ENCODE measurements around the gene CD8B. TPM values are rescaled to one million over a fixed set of nuclear protein-coding genes. Genes with fewer than 3 reads are reported as not detected.

Gene CD8B
- total RNA-seq, 4 donors from 2014 or later: 3.1 TPM; not detected in 3

GRCh38 chr2:86783615-86784339 lies 77.9 kb downstream of the CD8B start:
- H3K4me3 ChIP-seq: no peak overlapping the region
- no peak for DNase-seq (ENCODE audit: low spot score in 2 of 2)
- peaks cover 0 to 12% (median 0%) of the 10 kb centered on the region in 4 donors for H3K4me1 ChIP-seq
- H3K36me3 ChIP-seq: no peaks in the 10 kb centered on the region
- no peaks in the 10 kb centered on the region for H3K9me3 ChIP-seq
- 67 to 76% methylated on average over 8 of the region's 8 CpGs for WGBS, 2 donors
- TF ChIP-seq EP300 (IDR thresholded peaks at IDR 0.05): no peak
- no peak for TF ChIP-seq POLR2A (IDR thresholded peaks at IDR 0.05)
- no peak for TF ChIP-seq CTCF (IDR thresholded peaks at IDR 0.05)
- H3K27ac ChIP-seq: no peak overlapping the region
- H3K27me3 ChIP-seq: peaks cover 0 to 1% of the 10 kb centered on the region in 2 donors

- no peak for TF ChIP-seq EP300 (IDR thresholded peaks at IDR 0.05)
- no peak for TF ChIP-seq CTCF (IDR thresholded peaks at IDR 0.05)
- no peak for TF ChIP-seq POLR2A (IDR thresholded peaks at IDR 0.05)
- WGBS, 2 donors: 85 to 87% methylated on average over 7 of the region's 7 CpGs
- H3K27me3 ChIP-seq: no peaks in the 10 kb centered on the region
- H3K4me1 ChIP-seq: peaks cover 0 to 3% (median 0%) of the 10 kb centered on the region in 4 donors
- no peak for DNase-seq (ENCODE audit: low spot score in 2 of 2)
- H3K4me3 ChIP-seq: no peak overlapping the region
- H3K36me3 ChIP-seq: no peaks in the 10 kb centered on the region
- H3K9me3 ChIP-seq: no peaks in the 10 kb centered on the region
- H3K27ac ChIP-seq: no peak overlapping the region
Observed at GRCh38 chr2:86782748-86783147, 78.9 kb downstream of the CD8B start.

GRCh38 chr2:86781363-86781762 lies 80.3 kb downstream of the CD8B start:
- no peak for DNase-seq (ENCODE audit: low spot score in 2 of 2)
- Histone ChIP-seq H3K4me3 (no peak overlapping the region), H3K27ac (no peak overlapping the region), H3K36me3 (peaks cover 0 to 9% (median 0%) of the 10 kb centered on the region in 3 donors), H3K9me3 (no peaks in the 10 kb centered on the region), H3K4me1 (peaks cover 0 to 2% (median 0%) of the 10 kb centered on the region in 4 donors), H3K27me3 (no peaks in the 10 kb centered on the region)
- 73 to 81% methylated on average over 9 of the region's 9 CpGs for WGBS, 2 donors
- no peak for TF ChIP-seq EP300 (IDR thresholded peaks at IDR 0.05)
- no peak for TF ChIP-seq POLR2A (IDR thresholded peaks at IDR 0.05)
- TF ChIP-seq CTCF (IDR thresholded peaks at IDR 0.05): no peak

GRCh38 chr2:86779971-86780370 lies 81.7 kb downstream of the CD8B start:
- no peaks in the 10 kb centered on the region for H3K9me3 ChIP-seq
- peaks cover 0 to 2% (median 0%) of the 10 kb centered on the region in 4 donors for H3K4me1 ChIP-seq
- WGBS, 2 donors: 65 to 72% methylated on average over 3 of the region's 3 CpGs
- TF ChIP-seq CTCF (IDR thresholded peaks at IDR 0.05) (no peak), POLR2A (IDR thresholded peaks at IDR 0.05) (no peak), EP300 (IDR thresholded peaks at IDR 0.05) (no peak)
- no peaks in the 10 kb centered on the region for H3K27me3 ChIP-seq
- H3K27ac ChIP-seq: no peak overlapping the region
- no peak overlapping the region for H3K4me3 ChIP-seq
- no peak for DNase-seq (ENCODE audit: low spot score in 2 of 2)
- peaks cover 0 to 22% (median 0%) of the 10 kb centered on the region in 3 donors for H3K36me3 ChIP-seq

- TF ChIP-seq POLR2A (IDR thresholded peaks at IDR 0.05): no peak
- WGBS, 2 donors: 44 to 60% methylated on average over 2 of the region's 2 CpGs
- Histone ChIP-seq H3K27me3 (no peaks in the 10 kb centered on the region), H3K9me3 (no peaks in the 10 kb centered on the region), H3K4me1 (peaks cover 0 to 2% (median 0%) of the 10 kb centered on the region in 4 donors), H3K36me3 (peaks cover 0 to 32% (median 0%) of the 10 kb centered on the region in 3 donors), H3K4me3 (no peak overlapping the region), H3K27ac (no peak overlapping the region)
- DNase-seq (ENCODE audit: low spot score in 2 of 2): no peak
Observed at GRCh38 chr2:86778957-86779356, 82.7 kb downstream of the CD8B start.

Data from tibial nerve (tissue), 4 donors.